ENCODE measurements around the gene CRELD2.

CRELD2 gene

DNA sequence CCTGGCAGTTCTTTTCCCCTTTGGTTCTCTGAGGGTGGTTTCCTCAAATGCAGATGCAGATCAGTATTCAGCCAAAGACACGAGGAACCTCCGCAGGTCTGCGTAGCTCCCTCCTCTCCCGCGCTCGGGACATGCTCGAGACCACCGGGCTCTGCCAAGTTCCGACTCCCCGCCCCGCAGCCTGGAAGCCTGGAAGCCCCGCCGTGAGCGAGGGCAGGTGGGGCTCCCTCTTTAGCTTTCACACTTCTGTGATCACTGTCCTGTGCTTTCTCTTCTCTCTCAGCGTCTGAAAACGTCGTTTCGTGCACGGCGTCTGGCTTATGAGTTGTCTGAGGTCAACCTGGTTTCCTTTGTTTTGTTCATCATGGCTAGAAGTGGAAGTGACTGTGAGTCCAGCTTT, 38.2 kb upstream of the CRELD2 start:
- Histone ChIP-seq H3K27me3 (ENCODE audit: control insufficient read depth, insufficient read depth, low read length) (no peaks in the 10 kb centered on the region), H3K9ac (no peak overlapping the region), H3K36me3 (ENCODE audit: control insufficient read depth, insufficient read depth, low read length) (no peaks in the 10 kb centered on the region), H3K79me2 (peaks cover 4% of the 10 kb centered on the region), H3K4me3 (ENCODE audit: low read depth, low read length) (no peak overlapping the region), H3K27ac (no peak overlapping the region), H3K9me3 (ENCODE audit: control insufficient read depth, low read length) (no peaks in the 10 kb centered on the region), H3K4me2 (ENCODE audit: low read length) (no peak overlapping the region), H3K4me1 (no peaks in the 10 kb centered on the region), H2AFZ (no peak overlapping the region)
- TF ChIP-seq, protein P1, sequence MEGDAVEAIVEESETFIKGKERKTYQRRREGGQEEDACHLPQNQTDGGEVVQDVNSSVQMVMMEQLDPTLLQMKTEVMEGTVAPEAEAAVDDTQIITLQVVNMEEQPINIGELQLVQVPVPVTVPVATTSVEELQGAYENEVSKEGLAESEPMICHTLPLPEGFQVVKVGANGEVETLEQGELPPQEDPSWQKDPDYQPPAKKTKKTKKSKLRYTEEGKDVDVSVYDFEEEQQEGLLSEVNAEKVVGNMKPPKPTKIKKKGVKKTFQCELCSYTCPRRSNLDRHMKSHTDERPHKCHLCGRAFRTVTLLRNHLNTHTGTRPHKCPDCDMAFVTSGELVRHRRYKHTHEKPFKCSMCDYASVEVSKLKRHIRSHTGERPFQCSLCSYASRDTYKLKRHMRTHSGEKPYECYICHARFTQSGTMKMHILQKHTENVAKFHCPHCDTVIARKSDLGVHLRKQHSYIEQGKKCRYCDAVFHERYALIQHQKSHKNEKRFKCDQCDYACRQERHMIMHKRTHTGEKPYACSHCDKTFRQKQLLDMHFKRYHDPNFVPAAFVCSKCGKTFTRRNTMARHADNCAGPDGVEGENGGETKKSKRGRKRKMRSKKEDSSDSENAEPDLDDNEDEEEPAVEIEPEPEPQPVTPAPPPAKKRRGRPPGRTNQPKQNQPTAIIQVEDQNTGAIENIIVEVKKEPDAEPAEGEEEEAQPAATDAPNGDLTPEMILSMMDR (IDR thresholded peaks at IDR 0.05) = no peak

DNA sequence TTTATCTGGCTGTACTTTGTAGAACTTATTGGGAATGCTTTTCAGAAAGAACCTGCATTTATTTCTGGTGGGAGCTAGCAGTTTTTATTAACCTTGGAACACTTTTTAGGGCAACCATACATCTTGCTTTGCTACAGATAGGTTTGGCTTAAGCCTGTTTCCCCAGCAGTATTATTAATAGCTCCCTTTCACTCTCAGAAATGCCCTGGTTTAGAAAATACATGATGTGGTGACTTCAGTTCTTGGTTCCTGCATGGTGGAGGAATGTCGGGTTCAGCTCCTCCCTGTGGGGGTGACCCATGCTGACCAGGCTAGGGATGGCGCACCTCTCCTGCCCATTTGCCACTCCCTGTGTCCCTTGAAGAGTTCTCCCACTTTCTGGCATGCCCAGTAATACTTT, 36.6 kb upstream of the CRELD2 start:
- H3K27me3 ChIP-seq (ENCODE audit: control insufficient read depth, insufficient read depth, low read length) = no peaks in the 10 kb centered on the region
- H3K36me3 ChIP-seq (ENCODE audit: control insufficient read depth, insufficient read depth, low read length) = no peaks in the 10 kb centered on the region
- TF ChIP-seq, protein P1 (IDR thresholded peaks at IDR 0.05) = no peak
- H3K9ac ChIP-seq = no peak overlapping the region
- H3K27ac ChIP-seq = no peak overlapping the region
- no peak overlapping the region for H2AFZ ChIP-seq
- peaks cover 4% of the 10 kb centered on the region for H3K79me2 ChIP-seq
- no peak overlapping the region for H3K4me3 ChIP-seq (ENCODE audit: low read depth, low read length)
- H3K4me2 ChIP-seq (ENCODE audit: low read length) = no peak overlapping the region
- no peaks in the 10 kb centered on the region for H3K9me3 ChIP-seq (ENCODE audit: control insufficient read depth, low read length)
- no peaks in the 10 kb centered on the region for H3K4me1 ChIP-seq

DNA sequence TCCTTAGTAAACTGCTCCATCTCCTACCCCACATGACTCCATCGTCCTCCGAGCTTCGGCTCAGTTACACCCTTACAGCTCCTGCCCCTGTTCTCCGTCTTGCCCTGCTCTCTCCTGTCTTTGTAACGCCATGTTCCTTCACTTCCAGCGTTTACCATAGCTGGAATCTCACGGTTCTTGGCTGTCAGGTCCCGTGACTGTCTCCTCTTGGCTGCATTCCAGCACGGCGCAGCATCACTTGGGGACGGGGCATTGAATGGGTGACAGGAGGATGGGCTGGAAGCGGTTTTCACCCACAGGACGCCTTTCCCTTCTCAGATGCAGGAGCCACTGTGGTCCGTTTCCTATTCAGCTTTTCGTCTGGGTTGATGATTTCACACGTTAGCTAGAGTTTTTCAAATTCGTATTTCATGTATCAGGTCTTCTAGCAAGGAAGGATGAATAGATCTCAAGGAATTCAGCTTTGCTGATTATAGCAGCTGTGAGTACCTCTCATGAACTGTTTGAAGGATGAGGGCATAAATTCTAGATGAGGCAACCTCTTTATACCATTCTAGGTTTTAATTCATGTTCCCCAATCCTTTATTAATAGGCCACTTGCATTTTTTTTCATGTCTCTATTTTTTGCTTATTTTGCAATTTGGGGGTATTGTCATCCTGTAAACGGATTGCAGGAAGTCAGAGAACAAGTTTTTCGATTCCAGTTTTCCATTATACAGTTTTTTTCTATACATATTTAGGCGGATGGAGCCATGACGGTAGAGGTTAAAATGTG, 35.7 kb upstream of the CRELD2 start:
- H3K9ac ChIP-seq = no peak overlapping the region
- no peak overlapping the region for H2AFZ ChIP-seq
- no peak overlapping the region for H3K4me3 ChIP-seq (ENCODE audit: low read depth, low read length)
- peaks cover 4% of the 10 kb centered on the region for H3K79me2 ChIP-seq
- H3K27ac ChIP-seq = no peak overlapping the region
- no peaks in the 10 kb centered on the region for H3K27me3 ChIP-seq (ENCODE audit: control insufficient read depth, insufficient read depth, low read length)
- TF ChIP-seq, protein P1 (IDR thresholded peaks at IDR 0.05) = no peak
- no peaks in the 10 kb centered on the region for H3K4me1 ChIP-seq
- no peaks in the 10 kb centered on the region for H3K9me3 ChIP-seq (ENCODE audit: control insufficient read depth, low read length)
- H3K4me2 ChIP-seq (ENCODE audit: low read length) = no peak overlapping the region
- H3K36me3 ChIP-seq (ENCODE audit: control insufficient read depth, insufficient read depth, low read length) = no peaks in the 10 kb centered on the region

DNA sequence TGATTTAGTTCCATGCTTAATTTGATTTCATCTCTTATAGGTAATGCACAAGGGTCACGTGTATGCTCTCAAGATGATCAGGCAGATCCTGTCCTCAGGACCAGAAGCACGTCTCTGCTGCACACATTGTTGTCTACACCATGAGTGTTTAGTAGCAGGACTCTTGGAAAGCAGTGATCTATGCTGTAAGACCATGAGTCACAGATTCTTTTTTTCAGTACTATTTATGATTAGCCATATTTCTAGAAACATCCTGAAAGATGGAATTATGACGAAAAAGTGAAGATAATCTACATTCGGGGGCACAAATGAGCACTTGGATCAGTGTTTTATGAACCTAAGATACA, 35.2 kb upstream of the CRELD2 start:
- no peaks in the 10 kb centered on the region for H3K27me3 ChIP-seq (ENCODE audit: control insufficient read depth, insufficient read depth, low read length)
- no peaks in the 10 kb centered on the region for H3K9me3 ChIP-seq (ENCODE audit: control insufficient read depth, low read length)
- H3K27ac ChIP-seq = no peak overlapping the region
- no peak overlapping the region for H2AFZ ChIP-seq
- no peak overlapping the region for H3K4me3 ChIP-seq (ENCODE audit: low read depth, low read length)
- H3K79me2 ChIP-seq = peaks cover 4% of the 10 kb centered on the region
- no peaks in the 10 kb centered on the region for H3K4me1 ChIP-seq
- no peak overlapping the region for H3K9ac ChIP-seq
- H3K36me3 ChIP-seq (ENCODE audit: control insufficient read depth, insufficient read depth, low read length) = no peaks in the 10 kb centered on the region
- TF ChIP-seq, protein P1 (IDR thresholded peaks at IDR 0.05) = no peak
- H3K4me2 ChIP-seq (ENCODE audit: low read length) = no peak overlapping the region

DNA sequence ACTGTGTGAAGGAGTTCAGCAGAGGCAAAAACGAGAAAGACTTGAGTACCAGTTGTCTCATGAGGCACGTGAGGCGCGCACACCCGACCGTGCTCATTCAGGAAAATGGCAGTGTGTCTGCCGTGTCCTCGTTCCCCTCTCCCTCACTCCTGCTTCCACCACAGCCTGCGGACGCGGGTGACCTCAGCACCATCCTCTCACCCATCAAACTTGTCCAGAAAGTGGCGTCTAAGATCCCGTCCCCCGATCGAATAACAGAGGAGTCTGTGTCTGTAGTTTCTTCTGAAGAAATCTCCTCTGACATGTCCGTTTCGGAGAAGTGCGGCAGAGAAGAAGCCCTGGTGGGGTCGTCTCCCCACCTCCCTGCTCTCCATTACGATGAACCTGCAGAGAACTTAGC, 34.4 kb upstream of the CRELD2 start:
- Histone ChIP-seq H3K4me2 (ENCODE audit: low read length) (no peak overlapping the region), H3K36me3 (ENCODE audit: control insufficient read depth, insufficient read depth, low read length) (no peaks in the 10 kb centered on the region), H3K4me1 (no peaks in the 10 kb centered on the region), H3K4me3 (ENCODE audit: low read depth, low read length) (no peak overlapping the region), H2AFZ (no peak overlapping the region), H3K27ac (no peak overlapping the region), H3K27me3 (ENCODE audit: control insufficient read depth, insufficient read depth, low read length) (no peaks in the 10 kb centered on the region), H3K9me3 (ENCODE audit: control insufficient read depth, low read length) (no peaks in the 10 kb centered on the region), H3K79me2 (peaks cover 4% of the 10 kb centered on the region), H3K9ac (no peak overlapping the region)
- TF ChIP-seq, protein P1 (IDR thresholded peaks at IDR 0.05) = no peak

All from parathyroid adenoma (tissue), 2 donors.